K562 (cell line): ENCODE data around the gene NAPB. TPM values are rescaled to one million over a fixed set of nuclear protein-coding genes. Genes with fewer than 3 reads are reported as not detected.

Experiments
- ATAC-seq: fragments of 200-7000 bp; cut with Tn5 transposase; 3 replicates; pipeline ENCODE4 v1.9.1; 2020; ENCODE audit warnings: moderate library complexity
- BruUV-seq: library from RNA; stranded (reverse); fragments of 400-500 nt; replicated peaks from 2 replicates; lab custom pipeline; 2021; lab: Mats Ljungman, UMichigan
- CTCF ChIA-PET: fragments of 300-600 bp; formaldehyde crosslinking; extraction: SDS; loops from one replicate; lab custom pipeline; 2021; ENCODE audit warnings: low intra/inter-chr PET ratio; lab: Yijun Ruan, JAX
- POLR2A ChIA-PET: fragments of 300-600, 350-650 bp; sonication (Branson Sonifier 250); formaldehyde crosslinking; extraction: SDS; loops from one replicate; lab custom pipeline; 2021; ENCODE audit warnings: antibody characterized with exemption, inconsistent platforms; lab: Yijun Ruan, JAX
- DNase-seq, 4 experiments: peaks; one replicate each; pipeline versions ENCODE4 v3.0.0 to v3.0.0-alpha.2; 2011 to 2018; ENCODE audit warnings: low spot score in 3 of 4, mixed read lengths in 3 of 4; ENCODE audit errors: extremely low read depth in 1 of 4
- FAIRE-seq: peaks from 2 replicates; lab custom pipeline; 2011; peaks lifted over from hg19 to GRCh38; lab: Jason Lieb, UNC
- H2AFZ ChIP-seq: 2 replicates; pipeline ENCODE4 v1.6.0; 2011; ENCODE audit warnings: low read depth, low read length, control low read depth, inconsistent platforms
- H3K27ac ChIP-seq: fragments of 200-600 bp; 3 replicates; pipeline ENCODE4 v1.8.0; 2011; ENCODE audit warnings: low read depth, mild to moderate bottlenecking, control low read depth, inconsistent platforms, low read length, moderate library complexity, mixed read lengths; ENCODE audit errors: extremely low read depth
- H3K27me3 ChIP-seq, 2 experiments: fragments of 300-600 bp in 1 of 2; 2 replicates in 1 of 2; 3 replicates in 1 of 2; pipeline versions ENCODE4 v1.6.0 to v1.8.0; 2011; ENCODE audit warnings: inconsistent platforms in 2 of 2, low read length in 2 of 2, mild to moderate bottlenecking in 1 of 2, mixed read lengths in 1 of 2, moderate library complexity in 1 of 2; ENCODE audit not compliant: control insufficient read depth in 2 of 2, insufficient read depth in 2 of 2
- H3K36me3 ChIP-seq: fragments of 300-600 bp; 3 replicates; pipeline ENCODE4 v1.8.0; 2011; ENCODE audit warnings: mild to moderate bottlenecking, low read length, inconsistent platforms; ENCODE audit not compliant: control insufficient read depth, insufficient read depth
- H3K4me1 ChIP-seq, 2 experiments: fragments of 200-600 bp in 1 of 2; replicated peaks in 1 of 2; 2 replicates in 1 of 2; 3 replicates in 1 of 2; pipeline versions ENCODE4 v1.5.1 to v1.8.0; 2011; ENCODE audit warnings: inconsistent platforms in 2 of 2, low read length in 2 of 2, mild to moderate bottlenecking in 1 of 2, mixed read lengths in 1 of 2, moderate library complexity in 1 of 2; ENCODE audit not compliant: control insufficient read depth in 2 of 2, insufficient read depth in 2 of 2
- H3K4me2 ChIP-seq: 2 replicates; pipeline ENCODE4 v1.6.1; 2011; ENCODE audit warnings: low read length, control low read depth, inconsistent platforms, mixed read lengths; ENCODE audit not compliant: insufficient read depth
- H3K4me3 ChIP-seq: fragments of 200-600 bp; sonication (generic), shearing (Covaris generic); 2 replicates; pipeline ENCODE4 v1.5.1; 2016; ENCODE audit warnings: control low read depth, inconsistent platforms
- H3K79me2 ChIP-seq: fragments of 200-600 bp; 3 replicates; pipeline ENCODE4 v1.8.0; 2011; ENCODE audit warnings: low read length, inconsistent platforms; ENCODE audit not compliant: control insufficient read depth, insufficient read depth
- H3K9ac ChIP-seq, 2 experiments: 2 replicates each; pipeline versions ENCODE4 v1.6.0 to v1.6.1; 2011; ENCODE audit warnings: low read depth in 2 of 2, low read length in 2 of 2, control low read depth in 1 of 2, inconsistent platforms in 1 of 2, mild to moderate bottlenecking in 1 of 2, mixed read lengths in 1 of 2; ENCODE audit not compliant: insufficient read depth in 1 of 2
- H3K9me1 ChIP-seq: one replicate; pipeline ENCODE4 v1.6.0; 2011; ENCODE audit warnings: inconsistent platforms, mild to moderate bottlenecking, low read length, moderate library complexity; ENCODE audit not compliant: control insufficient read depth, insufficient read depth
- H3K9me3 ChIP-seq: replicated peaks from 2 replicates; pipeline ENCODE4 v1.5.1; 2011; ENCODE audit warnings: low read depth, low read length, inconsistent platforms; ENCODE audit not compliant: control insufficient read depth, insufficient read depth
- H4K20me1 ChIP-seq: replicated peaks from 2 replicates; pipeline ENCODE4 v1.6.1; 2011; ENCODE audit warnings: low read length, inconsistent platforms, mixed read lengths; ENCODE audit not compliant: control insufficient read depth, insufficient read depth
- KDM5B ChIP-seq: fragments of 200-600 bp; sonication (generic); IDR thresholded peaks from 2 replicates; pipeline ENCODE4 v1.6.1; 2012; ENCODE audit warnings: low read depth, mild to moderate bottlenecking, moderate library complexity, low read length, control low read depth, inconsistent platforms; ENCODE audit not compliant: insufficient replicate concordance
- MNT ChIP-seq, 2 experiments: fragments of 450-650 bp; conservative IDR thresholded peaks; 2 replicates each; pipeline ENCODE4 v1.6.1; 2017; ENCODE audit warnings: mild to moderate bottlenecking in 2 of 2, moderate library complexity in 2 of 2
- NKRF ChIP-seq: fragments of 450-650 bp; IDR thresholded peaks from 2 replicates; pipeline ENCODE4 v1.6.1; 2016; ENCODE audit warnings: borderline replicate concordance
- RERE ChIP-seq: sonication (generic); formaldehyde crosslinking; IDR thresholded peaks from 2 replicates; pipeline ENCODE4 v1.8.0; 2023; ENCODE audit warnings: missing genetic modification reagents, mild to moderate bottlenecking, borderline replicate concordance
- ZNF830 ChIP-seq: fragments of 250-450 bp; sonication (Bioruptor Pico); IDR thresholded peaks from 2 replicates; pipeline ENCODE4 v1.5.0; 2021; ENCODE audit warnings: mild to moderate bottlenecking
- WGBS: fragments of 100-300 bp; shearing (Covaris generic); methylation state at CpG from one replicate; pipeline ENCODE4 v1.1.6; 2016; ENCODE audit warnings: low coverage, mixed read lengths; ENCODE audit not compliant: insufficient coverage; ENCODE audit errors: missing lambda C conversion rate; 5-methylcytosine and 5-hydroxymethylcytosine counted together
- in situ Hi-C: fragments of 300-500 bp; cut with MboI; formaldehyde crosslinking; loops from 4 replicates; pipeline ENCODE4 v1.15.0; 2018; ENCODE audit warnings: inconsistent platforms, mixed read lengths
- intact Hi-C: fragments of 100-400 bp; cut with micrococcal nuclease; formaldehyde crosslinking; loops from 2 replicates; pipeline ENCODE4 v1.14.2; 2022
- polyA plus RNA-seq, 8 experiments: library from polyadenylated mRNA; depleted of rRNA in 4 of 8; stranded (reverse) in 5 of 8; unstranded in 3 of 8; fragments of >200 nt; fragmentation: Nextera tagmentation in 2 of 8; fragmentation: Illumina TruSeq in 1 of 8; extraction: Ambion mirVana in 2 of 8; extraction: Trizol in 1 of 8; gene quantifications; 2 replicates each; pipeline versions ENCODE4 v1.2.1 to v1.2.3, GENCODE V29; 2011 to 2014; ENCODE audit warnings: inconsistent platforms in 1 of 8, missing spikeins in 1 of 8
- total RNA-seq, 7 experiments: library from RNA; depleted of rRNA in 6 of 7; stranded (reverse); fragments of >200 nt in 6 of 7; fragmentation: Illumina TruSeq in 2 of 7; extraction: Trizol in 2 of 7; gene quantifications; 2 replicates each; pipeline versions ENCODE4 v1.2.1 to v1.2.3, GENCODE V29; 2011 to 2021; ENCODE audit warnings: low replicate concordance in 1 of 7

NAPB gene
- total and polyA plus RNA-seq, 9 of the 15 experiments (the other 6 are each of a cell fraction or from before 2014, with no cell fraction given) = 1.4 to 7.7 (median 5.2) TPM

- FAIRE-seq = no peak
- peak overlapping the region; percentile 71 to 73; a peak in 3 of 4 replicates for H3K9ac ChIP-seq
- H3K27me3 ChIP-seq = no peaks in the 10 kb centered on the region
- CTCF ChIA-PET = no interaction called here
- H4K20me1 ChIP-seq = peaks cover 14% of the 10 kb centered on the region; the same call in 1 of the 2 replicates
- H2AFZ ChIP-seq = no peak overlapping the region
- H3K4me3 ChIP-seq = peak overlapping the region; percentile 86
- H3K4me1 ChIP-seq = peaks cover 25 to 44% of the 10 kb centered on the region in 2 experiments
- DNase-seq = no peak
- peak overlapping the region; percentile 75 for H3K4me2 ChIP-seq
- in situ Hi-C loops = no loop called here
- POLR2A ChIA-PET = interaction anchor here (0.6 kb wide), 1 partner anchor 12 kb away, joined by 3 read pairs; no protein-coding TSS in a partner anchor
- TF ChIP-seq KDM5B (peak; percentile 46), ZNF830 (CRISPR knock-in tag) (0 out of 2 replicates have a peak, but pooled peaks have one; percentile 21), RERE (no peak), NKRF (0 out of 2 replicates have a peak, but pooled peaks have one; percentile 24), MNT (conservative IDR thresholded peaks at IDR 0.05) (0 out of 4 replicates have a peak, but pooled peaks of 1 of the 2 experiments have one; percentile 32)
- TF ChIP-seq, all 486 proteins: peak for 4
- ATAC-seq = no peak
- Histone ChIP-seq H3K27ac (peak overlapping the region; percentile 87; the same call in 2 of the 3 replicates), H3K79me2 (peaks cover 71% of the 10 kb centered on the region), H3K9me3 (no peaks in the 10 kb centered on the region), H3K9me1 (no peaks in the 10 kb centered on the region), H3K36me3 (peaks cover 45% of the 10 kb centered on the region)
- intact Hi-C loops = loop anchor here (5.0 kb wide), 1 partner anchor 49 kb away; no protein-coding TSS in a partner anchor
- BruUV-seq = no TSS peak
- 36% methylated on average over 4 of the region's 4 CpGs for WGBS
These were observed 58.0 kb downstream of the NAPB start for GRCh38 chr20:23363257-23363649.
